Cardiac septum (tissue), 1 donor: ENCODE data around the gene CES2. TPM values are rescaled to one million over a fixed set of nuclear protein-coding genes. Genes with fewer than 3 reads are reported as not detected.
A peak's percentile ranks its signal among the peaks of the same experiment; 100 is the strongest.
"Not testable (repeated sequence)": the region's sequence is repeated elsewhere in the genome, so short reads cannot be mapped to it uniquely, and the experiment has no call there.

Experiments used
- DNase-seq: peaks from one replicate; pipeline ENCODE4 v3.0.0-alpha.2; 2020; ENCODE audit warnings: low spot score
- intact Hi-C: fragments of 100-400 bp; cut with DNase I; formaldehyde crosslinking; loops from one replicate; pipeline ENCODE4 v1.14.0; 2022
- total RNA-seq: library from RNA; stranded (reverse); fragmentation: NEBNext Ultra II Directional; extraction: Animal tissue kit (Norgen Biotek cat#: 25700); gene quantifications from one replicate; pipeline ENCODE4 v1.2.1, GENCODE V29; 2021
- donor health status: DM: no; HTN: no; CAD: no.

Gene CES2
- total RNA-seq, 1 donor from 2014 or later, result 64.0 TPM

DNA sequence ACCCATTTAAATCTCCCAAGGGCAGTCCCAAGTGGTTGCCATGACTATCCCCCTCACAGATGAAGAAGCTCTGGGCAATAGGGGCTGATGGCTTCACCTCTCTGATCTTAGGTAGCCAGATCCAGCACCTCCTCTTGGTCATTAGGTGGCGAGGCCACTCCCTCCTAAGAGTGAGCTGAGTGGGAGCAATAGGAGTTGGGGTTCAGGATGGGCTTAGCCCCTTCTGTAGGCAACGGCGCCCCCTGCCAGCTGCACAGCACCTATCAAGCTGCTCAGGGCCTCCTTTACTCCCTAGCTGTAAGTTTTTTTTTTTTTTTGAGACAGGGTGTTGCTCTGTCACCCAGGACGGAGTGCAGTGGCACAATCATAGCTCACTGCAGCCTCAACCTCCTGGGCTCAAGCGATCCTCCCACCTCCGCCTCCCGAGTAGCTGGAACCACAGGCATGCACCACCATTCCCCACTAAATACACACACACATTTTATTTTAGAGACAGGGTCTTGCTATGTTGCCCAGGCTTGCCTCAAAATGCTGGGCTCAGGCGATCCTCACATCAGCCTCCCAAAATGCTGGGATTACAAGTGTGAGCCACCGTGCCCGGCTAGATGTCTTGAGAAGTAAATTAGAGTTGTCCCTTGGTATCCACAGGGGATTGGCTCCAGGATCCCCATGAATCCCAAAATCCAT lies 6.5 kb upstream of the CES2 start:
- intact Hi-C loops, result no loop called here
- no peak for DNase-seq

- intact Hi-C loops, result no loop called here
- no peak for DNase-seq
Measured at GRCh38 chr16:66930189-66930588, 5.1 kb upstream of the CES2 start.

- no peak for DNase-seq
- intact Hi-C loops, result no loop called here
Measured at GRCh38 chr16:66931665-66932064, 3.7 kb upstream of the CES2 start.

DNA sequence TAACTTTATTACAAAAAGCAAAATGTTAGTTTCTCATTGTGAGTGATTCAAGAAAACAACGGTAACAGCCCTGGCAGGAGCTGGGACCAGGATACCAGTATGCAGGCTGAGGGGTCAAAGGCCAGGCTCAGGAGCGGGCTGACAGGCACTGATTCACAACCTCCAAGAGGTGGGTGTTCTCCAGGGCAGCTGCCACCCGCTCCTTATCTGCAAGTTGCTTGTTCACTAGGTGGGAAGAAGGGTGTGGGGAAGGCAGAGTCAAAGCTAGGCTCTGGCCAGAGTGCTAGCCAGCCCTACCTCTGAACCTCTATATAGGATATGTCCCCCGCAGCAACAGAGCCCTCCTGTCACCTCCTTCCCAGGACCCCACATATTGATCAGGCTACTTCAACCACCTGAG lies 3.2 kb upstream of the CES2 start:
- DNase-seq, result no peak
- intact Hi-C loops, result no loop called here

GRCh38 chr16:66933776-66934137 lies 1.6 kb upstream of the CES2 start:
- intact Hi-C loops, result no loop called here

GRCh38 chr16:66934138-66934838 lies 1.0 kb upstream of the CES2 start, which contains the start of gene CIAO2B:
Gene CIAO2B, minus strand, starts transcription at chr16:66934402. Its CDS starts 38 bp downstream, at chr16:66934364.
- peak; percentile 95 for DNase-seq
- intact Hi-C loops, result no loop called here

More at GRCh38 chr16:66933776-66934137, 1.6 kb upstream of the CES2 start:
- DNase-seq, result no peak

DNA sequence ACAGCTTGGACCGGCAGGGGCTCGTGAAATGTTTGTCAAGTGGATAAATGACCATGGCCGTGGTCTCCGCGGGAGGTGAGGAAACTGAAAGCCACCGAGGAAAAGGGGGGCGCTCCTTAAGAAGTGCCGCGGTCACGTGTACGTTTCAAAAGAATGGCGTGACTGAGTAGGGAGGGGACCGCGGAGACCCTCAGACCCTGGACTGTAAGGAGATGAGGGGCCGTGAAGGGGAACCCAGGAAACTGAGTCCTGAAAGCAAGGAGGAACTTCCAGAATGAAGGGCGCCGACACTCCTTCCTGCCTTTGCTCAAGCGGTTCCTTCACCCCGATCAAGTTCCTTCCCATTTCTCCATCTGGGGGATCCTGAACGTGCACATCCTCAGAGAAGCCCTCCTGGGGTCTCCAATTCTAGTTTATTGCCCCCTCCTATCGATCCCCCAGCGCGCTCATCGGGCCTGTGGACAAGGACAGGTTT lies 440 bp upstream of the CES2 start:
- intact Hi-C loops, DNase-seq: not testable (repeated sequence)

DNA sequence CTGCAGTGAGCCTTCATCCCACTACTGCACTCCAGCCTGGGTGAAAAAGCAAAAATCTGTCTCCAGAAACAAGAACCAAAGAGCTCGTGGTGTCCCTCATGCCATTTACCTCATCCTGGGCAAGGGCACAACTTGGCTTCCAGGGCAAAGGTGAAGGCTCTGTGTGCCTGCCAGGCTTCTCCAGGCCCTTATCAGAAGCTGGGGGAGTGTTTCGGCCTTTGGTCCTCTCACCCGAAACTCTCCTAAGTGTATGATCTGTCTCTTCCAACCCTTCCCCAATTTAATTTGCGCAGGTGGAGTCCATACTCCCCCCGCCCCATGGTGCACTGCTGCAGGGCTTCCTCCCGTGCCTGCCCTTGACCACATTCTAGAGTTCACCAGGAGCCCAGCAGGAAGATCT lies 1.1 kb downstream of the CES2 start:
- no peak for DNase-seq
- intact Hi-C loops, result no loop called here

GRCh38 chr16:66936889-66937554 lies 1.7 kb downstream of the CES2 start:
- intact Hi-C loops, result no loop called here
- DNase-seq, result no peak

- intact Hi-C loops, result no loop called here
- DNase-seq, result no peak
Measured at GRCh38 chr16:66937725-66938337, 2.5 kb downstream of the CES2 start.

- intact Hi-C loops, result no loop called here
- DNase-seq, result no peak
Measured at GRCh38 chr16:66939366-66939765, 4.0 kb downstream of the CES2 start.

- intact Hi-C loops, result no loop called here
- DNase-seq, result no peak
Measured at GRCh38 chr16:66940236-66940635, 4.9 kb downstream of the CES2 start.

- no peak for DNase-seq
- intact Hi-C loops, result no loop called here
Measured at GRCh38 chr16:66942981-66943380, 7.7 kb downstream of the CES2 start.

GRCh38 chr16:66943426-66944053 lies 8.2 kb downstream of the CES2 start:
- DNase-seq, result no peak
- intact Hi-C loops, result no loop called here

GRCh38 chr16:66944054-66944441 lies 8.7 kb downstream of the CES2 start:
- intact Hi-C loops, result no loop called here
- no peak for DNase-seq

GRCh38 chr16:66944971-66945370 lies 9.7 kb downstream of the CES2 start:
- intact Hi-C loops, DNase-seq: not testable (repeated sequence)

- intact Hi-C loops, result no loop called here
- no peak for DNase-seq
Measured at GRCh38 chr16:66945939-66946338, 10.6 kb downstream of the CES2 start.

- intact Hi-C loops, result no loop called here
- no peak for DNase-seq
Measured at GRCh38 chr16:66946541-66946940, 11.2 kb downstream of the CES2 start.

GRCh38 chr16:66946974-66947301 lies 11.6 kb downstream of the CES2 start:
- intact Hi-C loops, result loop anchor here (1.0 kb wide), 1 partner anchor 52 kb away; no protein-coding TSS in a partner anchor
- DNase-seq, result no peak
